Measurements from ENCODE around the gene FGGY.
"Not testable (repeated sequence)": the region's sequence is repeated elsewhere in the genome, so short reads cannot be mapped to it uniquely, and the experiment has no call there.

FGGY gene

DNA sequence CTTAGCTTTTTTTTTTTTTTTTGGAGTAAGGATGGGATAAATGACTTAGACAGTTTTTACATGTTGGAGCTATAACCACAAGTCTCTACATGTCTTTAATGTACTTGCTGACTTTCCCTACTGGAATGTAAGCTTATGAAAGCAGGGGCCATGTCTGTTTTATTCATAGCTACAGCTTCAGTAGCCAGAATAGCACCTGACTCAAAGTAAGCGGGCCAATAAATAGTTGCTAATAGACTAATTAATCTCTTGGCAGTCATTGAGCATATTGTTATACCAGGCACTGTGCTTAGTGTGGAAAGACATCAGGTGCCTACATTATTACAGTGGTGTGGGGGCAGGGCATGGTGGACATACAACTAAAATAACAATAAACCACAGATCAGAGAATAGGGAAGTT is 433.4 kb downstream of the FGGY start:
- no peak for DNase-seq

DNA sequence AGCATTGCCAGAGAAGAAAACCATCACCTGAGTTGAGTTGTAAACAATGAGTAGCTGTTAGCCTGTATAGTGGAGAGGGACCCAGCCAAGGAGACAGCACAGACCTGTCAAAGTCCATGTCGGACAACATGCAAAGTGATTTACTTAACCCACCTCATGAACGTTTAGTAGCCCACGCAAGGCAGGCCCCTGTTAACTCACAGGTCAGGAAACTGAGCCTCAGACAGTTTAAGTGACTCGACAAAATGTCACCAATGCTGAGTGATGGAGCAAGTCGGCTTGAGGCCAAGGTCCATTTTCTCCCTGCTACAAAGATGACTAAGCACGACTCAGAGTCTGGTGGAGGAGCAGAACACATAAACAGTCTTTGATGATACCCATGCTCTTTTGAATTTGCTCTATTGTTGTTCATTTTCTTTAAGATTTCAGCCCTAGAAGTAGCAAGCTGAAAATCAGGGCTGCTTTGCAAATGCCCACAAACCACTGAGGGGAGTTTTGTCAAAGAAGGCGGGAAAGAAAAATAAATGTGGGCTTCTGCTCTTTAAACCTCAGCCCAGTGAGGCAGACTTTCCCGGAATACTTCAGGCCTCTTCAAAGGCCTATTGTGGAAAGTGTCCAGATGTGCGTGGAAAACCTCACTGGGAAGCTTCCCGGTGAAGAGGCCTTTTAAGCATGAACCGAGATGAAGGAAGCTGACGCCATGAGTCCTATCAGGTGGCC is 434.0 kb downstream of the FGGY start:
- DNase-seq = peak in 20 of 56 donors; percentile 3 to 78 (median 28)

DNA sequence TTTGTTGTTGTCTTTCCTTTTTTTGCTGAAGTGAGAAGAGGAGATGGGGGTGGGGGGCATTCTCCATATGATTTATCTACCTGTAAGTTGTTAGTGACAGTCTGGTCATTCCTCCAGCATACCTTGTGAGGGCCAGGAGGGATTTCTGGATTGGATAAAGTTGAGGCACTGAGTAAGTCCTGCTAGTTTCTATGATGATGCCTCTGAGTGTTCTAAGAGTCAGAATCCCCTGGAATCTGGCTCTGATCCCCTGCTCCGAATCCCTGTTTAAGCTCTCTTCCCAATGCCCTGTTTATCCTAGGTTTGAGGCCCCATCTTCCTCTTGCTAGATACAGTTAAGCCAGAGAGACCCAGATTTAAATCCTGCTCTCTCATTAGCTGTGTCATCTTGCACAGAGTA is 434.7 kb downstream of the FGGY start:
- DNase-seq = no peak

DNA sequence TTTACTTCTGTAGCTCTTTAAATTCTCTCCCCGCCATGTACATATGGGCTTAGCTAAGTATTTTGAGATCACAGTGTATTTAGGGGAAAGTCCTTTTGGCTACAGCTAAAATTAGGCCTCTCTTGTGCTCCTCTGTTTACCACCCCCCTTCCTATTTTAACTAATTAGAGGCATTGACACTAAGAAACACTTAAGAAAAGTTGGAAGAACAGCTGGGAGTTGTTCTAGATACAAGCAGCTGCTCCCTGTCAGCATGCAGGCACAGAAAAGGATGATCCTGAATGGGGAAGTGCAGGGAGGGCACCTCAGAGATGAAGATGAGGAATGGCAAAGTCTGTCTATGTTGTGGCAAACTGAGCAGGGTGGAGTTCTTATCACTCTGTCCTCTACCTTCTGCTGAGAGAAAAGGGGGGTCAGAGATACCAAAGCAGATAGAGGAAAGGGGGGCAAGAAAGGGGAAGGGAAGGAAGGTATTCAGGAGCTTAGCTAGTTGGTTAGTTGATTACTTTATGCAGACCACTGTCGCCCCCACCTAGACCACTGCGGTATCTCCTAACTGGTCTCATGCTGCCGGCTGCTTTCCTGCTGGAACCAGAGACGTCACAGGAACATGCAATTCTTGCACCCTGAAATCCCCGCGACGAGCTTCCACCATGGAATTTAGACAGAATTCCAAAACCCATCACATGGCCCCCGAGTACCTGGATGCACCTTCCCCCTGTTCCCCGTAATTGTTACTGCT is 435.5 kb downstream of the FGGY start:
- no peak for DNase-seq

DNA sequence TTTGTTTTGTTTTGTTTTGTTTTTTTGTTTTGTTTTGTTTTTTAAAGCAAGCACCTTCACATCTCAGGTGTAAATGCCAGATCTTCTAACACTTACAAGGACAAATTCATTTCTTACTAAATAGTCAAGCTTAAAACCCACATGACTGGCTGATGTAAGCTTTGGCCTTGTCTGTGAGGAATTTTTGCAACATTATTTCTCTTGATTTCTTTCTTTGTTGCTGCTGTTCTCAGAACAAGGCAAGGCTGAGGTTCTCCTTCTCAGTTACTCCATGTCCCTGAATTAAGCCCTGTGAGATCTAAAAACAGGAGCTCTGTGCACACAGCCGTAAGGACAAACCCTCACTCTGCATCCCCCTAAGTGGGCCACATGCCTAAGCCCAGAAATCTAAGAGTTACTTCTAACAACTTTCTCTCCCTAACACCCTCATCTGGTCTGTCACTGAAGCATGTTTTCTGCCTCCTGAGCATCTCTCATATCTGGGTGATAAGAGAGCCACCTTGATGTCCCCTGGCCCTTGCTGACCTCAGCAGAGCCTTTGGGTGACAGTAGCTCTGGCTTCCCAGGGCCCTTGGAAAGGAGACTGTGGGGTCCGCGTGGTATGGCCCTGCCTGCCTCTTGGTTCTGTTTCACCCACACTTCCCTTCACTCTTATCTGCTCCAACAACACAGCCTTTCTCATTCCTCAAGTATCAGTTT is 436.7 kb downstream of the FGGY start:
- DNase-seq = no peak

DNA sequence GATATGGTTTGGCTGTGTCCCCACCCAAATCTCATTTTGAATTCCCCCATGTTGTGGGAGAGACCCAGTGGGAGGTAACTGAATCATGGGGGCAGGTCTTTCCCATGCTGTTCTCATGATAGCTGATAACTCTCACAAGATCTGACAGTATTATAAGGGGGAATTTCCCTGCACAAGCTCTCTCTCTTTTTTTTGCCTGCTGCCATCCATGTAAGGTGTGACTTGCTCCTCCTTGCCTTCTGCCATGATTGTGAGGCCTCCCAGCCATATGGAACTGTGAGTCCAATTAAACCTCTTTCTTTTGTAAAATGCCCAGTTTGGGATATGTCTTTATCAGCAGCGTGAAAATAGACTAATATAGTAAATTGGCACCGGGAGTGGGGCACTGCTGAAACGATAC is 439.0 kb downstream of the FGGY start:
- DNase-seq = not testable (repeated sequence)

DNA sequence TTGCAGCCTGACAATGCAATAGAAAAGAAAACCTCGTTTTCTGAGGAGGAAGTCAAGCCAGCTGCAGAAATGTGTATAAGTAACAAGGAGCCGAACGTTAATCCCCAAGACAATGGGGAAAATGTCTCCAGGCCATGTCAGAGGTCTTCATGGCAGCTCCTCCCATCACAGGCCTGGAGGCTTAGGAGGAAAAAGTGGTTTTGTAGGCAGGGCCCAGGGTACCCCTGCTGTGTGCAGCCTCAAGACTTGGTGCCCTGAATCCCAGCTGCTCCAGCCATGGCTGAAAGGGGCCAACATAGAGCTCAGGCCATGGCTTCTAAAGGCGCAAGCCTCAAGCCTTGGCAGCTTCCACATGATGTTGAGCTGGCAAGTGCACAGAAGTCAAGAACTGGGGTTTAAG is 439.9 kb downstream of the FGGY start:
- DNase-seq = no peak

DNA sequence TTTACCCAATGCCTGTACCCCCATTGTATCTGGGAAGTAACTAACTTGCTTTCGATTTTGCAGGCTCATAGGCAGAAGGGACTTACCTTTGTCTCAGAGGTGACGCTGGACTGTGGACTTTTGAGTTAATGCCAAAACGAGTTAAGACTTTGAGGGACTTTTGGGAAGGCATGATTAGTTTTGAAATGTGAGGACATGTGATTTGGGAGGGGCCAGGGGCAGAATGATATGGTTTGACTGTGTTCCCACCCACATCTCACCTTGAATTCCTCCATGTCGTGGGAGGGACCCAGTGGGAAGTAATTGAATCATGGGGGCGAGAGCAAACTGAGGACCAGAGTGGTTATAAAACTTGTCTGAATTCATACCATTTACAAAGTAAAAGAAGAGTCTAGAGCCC is 440.7 kb downstream of the FGGY start:
- no peak for DNase-seq

DNA sequence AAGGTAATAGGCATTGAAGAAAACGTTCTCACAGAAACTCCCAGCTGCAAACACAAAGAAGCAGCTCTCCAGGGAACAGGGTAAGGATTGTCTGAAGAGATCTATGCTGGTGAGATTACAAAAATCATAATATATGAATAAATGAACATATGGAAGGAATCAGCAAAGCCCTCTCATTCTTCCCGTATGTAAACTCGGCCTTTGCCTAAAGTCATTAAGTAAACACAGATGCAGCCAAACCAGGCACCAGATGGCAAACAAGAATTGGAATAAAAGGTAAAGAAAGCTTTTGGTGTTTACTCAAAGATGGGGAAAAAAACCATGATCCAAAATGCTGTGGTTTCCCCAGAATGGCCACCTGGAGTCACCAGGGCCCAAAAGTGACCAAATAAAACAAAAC is 441.3 kb downstream of the FGGY start:
- no peak for DNase-seq

DNA sequence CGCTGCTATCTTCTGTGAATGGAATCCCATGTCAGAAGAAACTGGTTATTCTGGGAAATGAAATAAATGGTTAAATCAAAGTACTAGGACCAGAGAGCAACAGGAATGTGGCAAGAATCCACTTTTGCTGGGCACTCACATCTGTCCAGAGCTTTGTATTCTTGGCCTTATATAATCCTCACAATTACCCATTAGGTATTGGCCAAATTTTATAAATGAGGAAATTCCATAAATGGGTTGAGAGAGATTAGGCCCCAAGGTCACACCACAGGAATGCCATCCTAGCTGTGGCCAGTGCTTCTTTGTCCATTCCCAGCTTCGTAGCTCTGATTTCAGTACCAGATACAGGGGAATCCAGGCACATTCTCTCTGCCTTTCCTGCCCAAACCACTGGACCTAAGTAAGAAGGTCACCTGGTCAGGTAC is 441.7 kb downstream of the FGGY start:
- no peak for DNase-seq

DNA sequence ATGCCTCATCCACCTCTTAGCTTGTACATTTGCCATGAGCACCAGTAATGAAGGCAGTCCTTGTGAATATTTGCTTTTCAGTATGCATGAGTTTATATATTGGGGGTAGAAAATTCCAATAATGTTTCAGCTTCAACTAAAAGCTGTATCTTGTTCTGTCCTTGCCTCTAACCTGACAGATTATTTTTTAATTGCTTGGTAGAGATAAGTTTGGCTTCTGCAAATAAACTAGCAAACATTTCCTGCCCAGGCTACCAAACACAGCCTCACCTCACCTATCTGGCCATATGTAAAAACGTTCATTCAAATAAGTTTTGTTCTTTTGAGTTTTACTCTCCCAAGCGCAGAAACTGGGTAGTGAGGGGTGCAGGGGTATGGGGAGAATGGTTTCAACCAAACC is 442.2 kb downstream of the FGGY start:
- no peak for DNase-seq

DNA sequence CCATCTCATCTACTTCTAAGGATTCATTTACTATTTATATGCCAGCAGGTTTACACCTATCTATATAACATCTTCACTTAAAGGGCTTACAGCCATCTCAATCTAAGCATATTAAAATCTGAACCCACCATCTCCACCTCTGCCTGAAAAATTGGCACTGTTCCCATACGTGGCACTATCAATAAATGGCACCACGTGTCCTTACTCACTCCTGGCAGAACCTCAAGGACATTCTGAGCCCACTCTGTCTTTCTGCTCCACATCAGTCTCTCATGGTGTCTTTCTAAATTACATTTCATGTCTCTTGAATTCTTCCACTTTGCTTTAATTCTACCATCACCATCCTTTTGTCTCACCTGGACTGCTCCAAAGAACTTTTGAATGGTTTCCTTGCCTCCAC is 445.6 kb downstream of the FGGY start:
- no peak for DNase-seq

DNA sequence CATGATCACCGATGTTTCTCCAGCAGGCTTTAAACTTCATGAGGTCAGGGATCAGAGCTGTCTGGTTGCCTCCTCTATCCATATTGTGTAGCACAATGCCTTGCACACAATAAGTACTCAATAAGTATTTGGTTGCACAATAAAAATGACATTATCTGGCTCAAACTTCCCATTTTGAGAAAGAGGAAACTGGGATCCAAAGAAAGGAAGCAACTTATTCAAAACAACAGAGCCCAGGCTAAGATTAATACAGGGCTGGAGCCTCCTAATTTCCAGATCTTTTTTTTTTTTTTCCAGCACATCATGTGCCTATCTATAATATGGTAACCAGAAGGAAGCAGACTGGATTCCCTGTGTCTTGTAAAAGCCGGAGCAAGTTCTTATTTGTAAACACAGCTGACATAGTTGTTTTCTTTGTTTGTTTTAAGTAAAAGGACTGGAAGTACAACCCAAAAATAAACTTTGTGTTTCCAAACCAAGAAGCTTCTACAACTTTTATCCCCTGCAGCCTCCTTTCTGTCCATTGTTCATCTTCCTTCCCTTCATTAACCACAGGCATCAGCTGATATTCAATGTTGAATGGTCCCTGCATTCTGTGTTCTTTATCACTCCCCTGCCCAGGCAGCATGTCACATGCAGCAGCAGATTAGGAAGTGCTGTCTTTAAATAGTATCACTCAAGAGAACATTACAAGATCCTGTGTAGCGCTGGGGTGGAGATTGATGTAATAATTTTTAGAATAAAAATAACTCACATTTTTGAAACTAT is 446.6 kb downstream of the FGGY start:
- peak in 3 of 56 donors; percentile 3 to 35 (median 4) for DNase-seq

DNA sequence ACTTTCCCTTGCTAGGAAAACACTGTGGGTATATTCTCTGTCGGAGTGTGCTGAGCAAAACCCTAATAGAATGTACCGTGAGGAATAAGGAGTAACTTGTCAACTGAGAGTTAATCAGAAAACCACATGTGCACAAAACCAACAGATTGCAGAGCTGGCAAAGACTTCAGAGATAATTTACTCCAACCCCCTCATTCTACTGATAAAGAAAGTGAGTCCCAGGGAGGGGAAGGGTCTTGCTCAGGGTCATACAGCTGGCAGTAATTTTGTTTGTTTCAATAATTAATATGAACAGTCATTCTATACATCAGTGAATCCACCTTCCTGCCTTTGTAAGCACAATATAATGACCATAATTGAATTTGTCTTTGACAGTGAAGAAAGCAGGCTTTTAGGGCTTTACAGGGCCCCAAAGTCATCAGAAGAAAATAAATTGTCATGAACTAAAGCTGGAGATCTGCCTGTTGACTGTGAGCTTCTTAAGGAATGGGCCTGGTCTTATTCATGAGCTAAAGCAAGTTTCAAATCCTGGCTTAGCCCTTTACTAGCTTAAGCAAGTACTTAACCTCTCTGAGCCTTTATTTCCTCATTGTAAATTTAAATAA is 450.6 kb downstream of the FGGY start:
- DNase-seq = no peak

DNA sequence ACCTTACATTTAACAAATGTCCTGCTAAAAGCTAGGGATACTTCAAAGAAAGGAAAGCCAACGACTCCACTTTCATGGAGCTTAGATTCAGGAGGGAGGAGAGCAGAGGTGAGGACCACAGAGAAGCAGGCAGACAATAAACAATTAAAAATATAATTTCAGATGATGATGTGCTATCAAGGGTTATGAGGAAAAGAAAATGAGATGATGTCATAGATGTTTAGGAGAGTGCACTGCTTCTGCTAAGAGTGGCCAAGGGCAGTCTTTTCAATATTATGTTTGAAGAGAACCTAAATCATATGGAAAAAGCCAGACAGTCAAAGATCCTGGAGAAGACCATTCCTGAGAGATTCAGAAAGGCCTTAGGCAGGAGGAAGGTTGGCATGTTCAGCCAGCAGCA is 451.2 kb downstream of the FGGY start:
- DNase-seq = no peak

DNA sequence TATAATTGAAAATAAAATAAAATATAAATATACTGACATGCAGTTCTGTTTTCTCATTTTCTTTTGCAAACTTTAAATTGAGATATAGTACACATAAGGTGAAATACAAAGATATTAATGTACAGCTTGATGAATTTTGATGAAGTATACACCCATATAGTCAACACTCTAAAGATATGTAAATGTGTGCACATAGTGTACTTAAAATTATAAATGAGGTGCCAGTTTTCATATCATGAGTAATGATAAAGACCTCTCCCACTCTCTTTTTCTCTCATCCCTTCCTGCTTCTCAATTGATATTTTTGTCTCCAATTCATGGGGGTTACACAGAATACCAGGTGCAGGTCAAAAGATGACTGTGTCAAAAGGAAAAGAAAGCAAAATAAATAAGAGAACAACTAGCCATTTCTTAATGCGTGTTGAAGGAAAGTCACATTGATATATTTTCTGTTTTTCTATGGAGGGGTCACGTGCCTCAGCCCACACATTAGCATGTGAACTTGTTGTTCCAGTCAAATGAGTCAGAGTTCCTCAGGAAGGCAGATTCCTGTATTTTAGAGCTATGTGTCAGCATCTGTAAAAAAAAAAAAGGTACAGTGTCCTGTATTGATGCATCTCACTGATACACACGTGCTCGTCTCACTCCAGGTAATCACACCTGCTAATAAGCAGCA is 453.6 kb downstream of the FGGY start:
- peak in 1 of 56 donors; percentile 5 for DNase-seq

DNA sequence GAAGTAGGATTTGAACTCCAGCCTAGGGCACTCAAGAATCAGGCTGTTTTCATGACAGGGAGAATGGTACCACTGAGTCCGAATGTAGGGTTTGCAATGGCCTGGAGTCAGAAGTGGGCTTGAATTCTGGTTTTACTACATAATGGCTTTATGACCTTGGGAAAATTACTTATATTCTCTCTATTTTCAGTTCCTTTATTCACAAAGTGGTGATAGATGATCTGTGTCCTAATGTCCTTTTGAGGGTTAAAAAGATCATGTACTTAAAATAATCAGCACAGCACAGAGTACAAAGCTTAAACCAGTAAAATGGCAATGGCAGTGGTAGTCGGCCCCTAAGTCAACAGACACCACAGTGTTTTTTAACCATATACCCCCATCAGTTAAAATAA is 454.1 kb downstream of the FGGY start:
- no peak for DNase-seq

DNA sequence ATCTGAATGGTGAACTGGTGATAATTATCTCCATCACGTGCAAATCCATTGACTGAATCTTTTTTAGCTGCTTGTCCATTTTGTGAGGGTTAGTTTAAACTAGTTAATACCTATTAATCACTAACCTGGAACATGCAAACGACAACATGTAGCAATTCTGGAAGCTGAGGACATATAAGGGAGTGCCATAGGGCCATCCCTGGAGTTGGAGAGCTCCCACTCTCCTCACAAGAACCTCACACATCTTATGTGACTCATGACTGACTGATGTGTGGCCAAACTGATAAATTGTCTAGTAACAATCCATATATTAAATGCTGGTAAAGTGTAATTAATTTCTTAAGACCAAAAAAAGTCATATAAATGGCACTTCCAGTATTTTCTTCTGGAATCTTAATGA is 454.9 kb downstream of the FGGY start:
- DNase-seq = no peak

DNA sequence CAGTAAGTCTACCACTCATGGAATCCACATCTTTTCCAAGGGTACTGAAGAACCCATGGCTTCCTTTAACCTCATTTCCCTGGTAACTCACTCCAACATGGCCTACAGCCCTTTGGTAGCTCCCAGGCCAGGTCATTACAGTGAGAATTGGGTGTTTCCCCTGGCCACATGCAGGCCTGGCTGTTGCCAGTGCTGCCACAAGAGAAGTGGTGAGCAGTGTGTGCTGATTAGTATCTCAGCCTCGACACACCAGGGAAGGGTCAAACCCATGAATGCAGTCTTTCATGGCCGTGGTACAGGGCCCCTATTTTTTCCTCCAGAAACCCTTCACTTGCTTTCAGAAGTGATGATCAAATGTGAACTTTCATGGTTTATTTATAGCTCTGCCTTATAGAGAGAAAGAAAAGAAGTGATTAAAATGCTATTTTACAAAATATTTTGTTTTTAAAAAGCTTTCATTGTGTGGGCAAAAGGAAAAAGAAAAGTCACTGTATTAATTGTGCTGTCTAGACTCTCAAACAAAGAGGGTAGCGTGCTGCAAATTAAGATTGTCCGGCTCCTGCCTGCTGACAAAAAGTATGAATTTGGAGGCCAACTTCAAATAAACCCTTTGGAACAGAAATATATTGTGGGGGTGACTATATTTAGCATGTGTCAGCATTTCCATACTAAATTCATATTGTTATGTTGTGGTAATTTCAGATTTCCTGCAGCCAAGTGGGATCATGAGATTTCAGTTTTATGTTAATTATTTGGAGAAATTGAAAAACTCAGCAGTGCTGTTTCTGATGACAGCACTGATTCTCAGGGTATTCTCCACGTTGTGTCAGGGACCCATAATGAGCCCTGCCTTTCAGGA is 455.9 kb downstream of the FGGY start:
- DNase-seq = peak in 35 of 56 donors; percentile 3 to 64 (median 22)

Measured in amygdala (tissue), 56 donors.